GM23248 (cell line): ENCODE data around the gene ARHGAP26.

Source experiments
- EZH2 ChIP-seq: fragments of 200-600 bp; sonication (generic); IDR thresholded peaks from 2 replicates; pipeline ENCODE4 v1.6.1; 2018; ENCODE audit warnings: antibody characterized with exemption, mild to moderate bottlenecking; ENCODE audit not compliant: insufficient read depth, poor library complexity, severe bottlenecking
- EZH2phosphoT487 ChIP-seq: fragments of 200-600 bp; sonication (generic); IDR thresholded peaks from 2 replicates; pipeline ENCODE4 v1.6.1; 2018; ENCODE audit warnings: antibody characterized with exemption, moderate library complexity, mild to moderate bottlenecking, low read depth; ENCODE audit not compliant: insufficient read depth

GRCh38 chr5:142801495-142801871, 31.3 kb downstream of the ARHGAP26 start:
- no peak for TF ChIP-seq EZH2
- no peak for TF ChIP-seq EZH2phosphoT487
